PFSK-1 (cell line): ENCODE measurements around the gene TMEM89.

ENCODE experiments used
- POLR2AphosphoS5 ChIP-seq: IDR thresholded peaks from 2 replicates; pipeline ENCODE4 v1.6.1; 2012; ENCODE audit warnings: low read depth, mild to moderate bottlenecking, control low read depth, low read length, moderate library complexity
- SIN3A ChIP-seq: IDR thresholded peaks from 2 replicates; pipeline ENCODE4 v1.6.1; 2012; ENCODE audit warnings: mild to moderate bottlenecking, low read length, moderate library complexity, borderline replicate concordance; ENCODE audit not compliant: insufficient read depth
- TAF1 ChIP-seq: IDR thresholded peaks from 2 replicates; pipeline ENCODE4 v1.6.1; 2012; ENCODE audit warnings: low read length, control low read depth, borderline replicate concordance; ENCODE audit not compliant: insufficient read depth

DNA sequence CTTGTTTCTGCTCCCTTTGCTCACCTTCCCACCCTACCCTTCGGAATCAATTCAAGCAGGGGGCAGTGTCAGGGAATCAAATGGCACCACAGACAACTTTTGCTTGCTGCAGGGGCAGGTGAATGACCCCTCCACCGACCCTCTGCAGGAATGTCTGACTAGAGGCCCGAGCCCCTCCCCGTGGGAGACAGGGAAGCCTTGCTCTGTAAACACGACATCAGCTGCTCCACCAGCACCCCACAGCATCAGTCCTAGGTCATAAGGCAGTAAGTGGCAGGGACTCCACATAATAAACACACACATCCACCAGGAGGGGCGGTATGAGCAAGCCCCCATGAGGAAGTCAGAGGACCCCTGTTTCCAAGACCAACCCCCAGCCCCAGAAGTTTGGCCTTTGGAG, 15.7 kb upstream of the TMEM89 start:
- TF ChIP-seq TAF1 (no peak), SIN3A (no peak), POLR2AphosphoS5 (no peak)
